COLO668 (cell line): ENCODE results near the gene CPPED1.

Source experiments
- DNase-seq: peaks from one replicate; lab custom pipeline; 2025; ENCODE audit not compliant: unreplicated experiment; lab: John Stamatoyannopoulos, UW

Gene CPPED1

GRCh38 chr16:12685806-12686205 is 117.9 kb downstream of the CPPED1 start:
- no peak for DNase-seq

GRCh38 chr16:12682432-12683165 is 121.1 kb downstream of the CPPED1 start:
- no peak for DNase-seq

GRCh38 chr16:12681653-12682052 is 122.0 kb downstream of the CPPED1 start:
- DNase-seq, result no peak

DNA sequence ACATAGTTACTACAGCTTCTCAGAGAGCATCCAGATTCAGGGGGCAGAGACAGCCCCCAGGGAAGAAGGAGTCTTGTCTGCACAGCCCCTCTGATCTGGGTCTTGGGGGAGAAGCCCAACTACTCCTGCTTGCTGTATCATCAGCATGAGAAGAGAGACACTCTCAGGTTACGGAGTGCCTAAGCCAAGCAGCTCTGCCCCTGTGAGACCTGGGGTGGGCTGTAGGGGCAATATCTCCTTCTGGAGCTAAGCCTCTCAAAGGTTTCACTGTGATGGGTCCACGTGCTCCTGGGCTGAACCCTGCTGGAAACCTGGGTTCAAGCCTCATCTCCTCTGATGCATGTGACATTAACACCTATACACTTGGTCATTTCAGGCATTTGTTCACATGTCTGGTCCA is 123.2 kb downstream of the CPPED1 start:
- DNase-seq, result no peak

- no peak for DNase-seq
These were observed 123.9 kb downstream of the CPPED1 start for GRCh38 chr16:12679660-12680272.

GRCh38 chr16:12678983-12679382 is 124.7 kb downstream of the CPPED1 start:
- DNase-seq, result no peak

DNA sequence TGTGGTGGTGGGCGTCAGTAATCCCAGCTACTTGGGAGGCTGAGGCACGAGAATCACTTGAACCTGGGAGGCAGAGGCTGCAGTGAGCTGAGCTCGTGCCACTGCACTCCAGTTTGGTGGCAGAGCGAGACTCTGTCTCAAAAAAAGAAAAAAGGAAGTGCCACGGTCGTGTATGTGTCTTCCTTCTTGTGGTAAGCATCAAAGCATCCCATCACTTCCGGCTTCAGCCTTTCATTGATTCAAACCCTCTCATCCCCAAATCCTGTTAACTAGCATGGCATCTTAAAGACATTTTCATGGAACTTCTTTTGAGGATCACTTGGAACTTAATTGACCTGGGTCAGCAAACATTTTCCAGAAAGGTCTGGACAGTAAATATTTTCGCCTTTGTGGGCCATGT is 126.2 kb downstream of the CPPED1 start:
- no peak for DNase-seq

DNA sequence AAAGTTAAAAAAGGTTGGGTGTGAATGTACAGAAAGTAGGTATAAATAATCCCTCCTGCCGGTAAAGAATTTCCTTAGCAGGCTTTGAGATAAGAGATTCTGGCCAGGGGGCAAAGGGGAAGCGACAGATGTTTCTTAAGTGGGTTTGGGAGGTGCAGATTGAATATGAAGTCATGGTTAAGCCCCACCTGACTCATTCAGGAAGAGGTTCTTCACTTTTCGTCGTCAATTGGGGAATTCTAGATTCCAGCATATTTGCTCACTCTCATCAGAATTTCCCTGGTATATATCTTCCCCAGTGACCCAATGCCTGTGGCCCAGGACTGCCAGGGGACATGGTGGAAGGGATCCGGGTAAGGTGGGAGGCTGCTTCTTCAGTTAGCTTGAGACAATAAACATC is 127.8 kb downstream of the CPPED1 start:
- no peak for DNase-seq

DNA sequence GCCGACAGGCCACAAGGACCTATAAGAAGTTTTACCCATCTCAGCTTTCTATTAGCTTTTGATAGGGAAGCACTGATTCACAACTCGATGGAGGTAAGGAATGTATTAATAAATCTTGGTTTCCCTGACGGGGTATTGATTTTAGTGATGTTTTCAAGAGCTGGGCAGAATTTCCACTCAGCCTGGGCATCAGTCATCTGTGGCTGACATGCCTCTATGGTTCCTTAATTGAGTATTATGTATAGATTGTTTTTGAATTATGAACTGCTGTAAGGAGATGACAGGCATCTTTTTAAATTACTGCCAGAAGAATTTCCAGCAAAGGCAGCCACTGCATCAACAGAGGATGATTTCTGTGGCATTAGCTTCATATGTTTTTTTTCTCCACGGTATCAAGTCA is 128.6 kb downstream of the CPPED1 start:
- DNase-seq, result no peak

- no peak for DNase-seq
These were observed 129.2 kb downstream of the CPPED1 start for GRCh38 chr16:12674524-12674923.

DNA sequence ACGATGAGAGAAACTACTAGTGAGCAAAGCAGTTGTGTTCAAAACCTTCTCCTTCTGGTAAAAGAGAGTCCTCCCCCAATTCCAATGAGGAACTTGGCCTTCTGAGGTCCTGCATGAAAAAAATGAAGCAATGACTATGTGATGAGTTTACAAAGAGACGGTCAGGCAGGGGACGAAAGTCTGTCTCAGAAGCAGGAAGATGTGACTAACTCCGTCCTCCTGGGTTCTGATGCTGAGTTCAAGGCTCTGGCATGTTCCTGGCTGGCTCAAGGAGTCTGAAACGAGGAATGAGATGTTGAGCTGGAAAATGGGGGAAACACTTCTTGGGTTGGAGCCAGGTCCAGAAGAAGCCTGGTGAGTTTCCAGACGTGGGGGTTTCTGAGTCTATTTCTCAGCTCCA is 129.6 kb downstream of the CPPED1 start:
- no peak for DNase-seq

DNA sequence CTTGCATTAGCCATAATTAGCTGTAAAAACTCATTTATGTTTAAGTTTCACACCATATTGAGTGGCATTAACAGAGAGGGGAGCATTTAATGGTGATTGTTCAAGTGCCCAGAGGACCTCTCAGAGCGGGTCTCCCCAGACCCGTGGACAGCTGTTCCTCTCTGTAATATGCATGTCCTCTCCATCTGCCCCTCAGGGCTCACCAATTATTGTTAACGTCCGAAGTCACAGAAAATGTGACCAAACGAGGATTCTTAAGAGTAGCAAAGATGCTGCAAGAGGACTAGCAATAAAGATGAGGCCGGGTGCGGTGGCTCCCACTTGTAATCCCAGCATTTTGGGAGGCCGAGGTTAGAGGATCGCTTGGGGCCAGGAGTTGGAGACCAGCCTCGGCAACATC is 130.2 kb downstream of the CPPED1 start:
- no peak for DNase-seq

GRCh38 chr16:12672986-12673385 is 130.7 kb downstream of the CPPED1 start:
- DNase-seq, result no peak

DNA sequence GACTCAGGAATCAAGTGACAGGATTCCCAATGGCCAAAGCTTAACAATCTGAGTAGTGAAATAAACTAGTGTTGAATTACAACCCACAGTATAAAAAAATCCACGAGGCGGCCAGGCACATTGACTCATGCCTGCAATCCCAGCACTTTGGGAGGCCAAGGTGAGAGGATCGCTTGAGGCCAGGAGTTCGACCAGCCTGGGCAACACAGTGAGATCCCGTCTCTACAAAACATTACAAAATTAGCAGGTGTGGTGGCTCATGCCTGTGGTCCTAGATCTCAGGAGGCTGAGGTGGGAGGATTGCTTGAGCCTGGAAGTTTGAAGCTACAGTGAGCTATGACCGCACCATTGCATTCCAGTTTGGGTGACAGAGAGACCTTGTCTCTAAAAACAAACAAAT is 133.8 kb downstream of the CPPED1 start:
- no peak for DNase-seq

GRCh38 chr16:12667909-12668308 is 135.8 kb downstream of the CPPED1 start:
- DNase-seq, result no peak

DNA sequence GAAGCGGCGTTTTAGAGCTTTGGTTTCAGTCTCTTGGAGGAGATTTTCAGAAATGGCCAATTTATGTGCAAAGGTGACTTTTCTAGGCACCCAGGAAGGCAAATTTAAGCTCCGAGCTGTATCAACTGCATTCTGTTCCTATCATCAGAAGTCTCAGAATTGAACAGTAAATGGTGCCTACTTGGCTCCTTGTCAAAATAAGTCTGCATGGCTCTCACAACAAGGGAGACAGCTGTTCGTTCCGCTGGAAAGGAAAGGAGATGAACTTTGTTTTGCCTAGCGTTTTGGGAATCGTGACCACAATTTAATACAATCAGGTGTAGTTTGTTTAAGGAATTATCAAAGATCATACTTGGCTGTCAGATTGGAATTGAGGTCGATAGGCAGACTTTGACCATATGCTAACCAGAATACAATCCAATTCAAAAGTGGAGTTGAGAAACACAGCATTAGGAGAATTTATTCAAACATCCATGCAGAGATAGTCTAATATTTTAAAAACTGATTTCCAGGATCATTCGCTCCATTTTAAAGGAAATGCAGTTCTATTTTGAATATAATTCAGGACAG is 139.4 kb downstream of the CPPED1 start:
- no peak for DNase-seq

GRCh38 chr16:12661656-12662172 is 142.0 kb downstream of the CPPED1 start:
- DNase-seq, result no peak

- DNase-seq, result no peak
These were observed 143.8 kb downstream of the CPPED1 start for GRCh38 chr16:12659871-12660270.

GRCh38 chr16:12658506-12658905 is 145.2 kb downstream of the CPPED1 start:
- no peak for DNase-seq

GRCh38 chr16:12655537-12655936 is 148.2 kb downstream of the CPPED1 start:
- DNase-seq, result no peak

DNA sequence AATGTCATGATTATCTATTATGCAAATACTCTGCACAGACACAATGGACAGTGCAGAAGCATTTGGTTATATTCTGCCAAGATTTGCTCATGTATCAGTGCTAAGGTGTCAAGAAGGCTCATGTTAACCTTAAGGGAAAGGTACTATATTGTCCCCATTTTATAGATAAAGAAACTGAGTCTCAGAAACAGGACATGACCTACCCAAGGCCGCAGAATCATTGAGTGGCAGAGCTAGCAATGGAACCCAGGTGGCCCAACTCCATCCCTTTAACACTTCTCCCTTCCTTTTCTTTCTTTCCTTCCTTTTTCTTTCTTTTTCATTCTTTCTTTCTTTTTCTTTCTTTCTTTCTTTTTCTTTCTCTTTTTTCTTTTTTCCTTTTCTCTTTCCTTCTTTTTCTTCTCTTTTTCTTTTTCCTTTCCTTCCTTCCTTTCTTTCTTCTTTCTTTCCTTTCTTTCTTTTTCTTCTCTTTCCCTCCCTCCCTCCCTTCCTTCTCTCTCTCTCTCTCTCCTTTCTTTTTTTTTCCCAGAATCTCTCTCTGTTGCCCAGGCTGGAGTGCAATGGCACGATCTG is 149.8 kb downstream of the CPPED1 start:
- no peak for DNase-seq

- no peak for DNase-seq
These were observed 150.8 kb downstream of the CPPED1 start for GRCh38 chr16:12652924-12653323.
